ENCODE results near the gene TEKT5. TPM values are rescaled to one million over a fixed set of nuclear protein-coding genes. Genes with fewer than 3 reads are reported as not detected.

Gene TEKT5
- total RNA-seq, 1 donor from 2014 or later = not detected

DNA sequence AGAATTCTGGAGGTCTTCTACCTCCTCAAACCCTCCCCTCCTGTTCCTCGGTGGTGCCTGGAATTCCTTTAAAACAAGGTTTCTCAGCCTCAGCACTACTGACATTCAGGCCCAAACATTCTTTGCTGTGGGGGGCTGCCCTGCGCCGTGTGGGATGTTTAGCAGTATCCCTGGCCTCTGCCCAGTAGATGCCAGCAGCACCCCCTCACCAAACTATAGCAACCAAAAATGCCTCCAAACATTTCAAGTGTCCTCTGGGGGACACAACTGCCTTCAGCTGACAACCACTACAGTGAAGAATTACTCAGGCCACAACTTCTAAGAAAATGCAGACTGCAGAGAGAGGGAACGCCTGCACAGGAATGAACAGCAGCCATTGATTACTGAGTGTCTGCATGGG, 28.4 kb downstream of the TEKT5 start:
- DNase-seq (ENCODE audit: low read depth) = no peak
- no peak overlapping the region for H3K4me3 ChIP-seq (ENCODE audit: low read depth, low read length)
- TF ChIP-seq, protein P1, sequence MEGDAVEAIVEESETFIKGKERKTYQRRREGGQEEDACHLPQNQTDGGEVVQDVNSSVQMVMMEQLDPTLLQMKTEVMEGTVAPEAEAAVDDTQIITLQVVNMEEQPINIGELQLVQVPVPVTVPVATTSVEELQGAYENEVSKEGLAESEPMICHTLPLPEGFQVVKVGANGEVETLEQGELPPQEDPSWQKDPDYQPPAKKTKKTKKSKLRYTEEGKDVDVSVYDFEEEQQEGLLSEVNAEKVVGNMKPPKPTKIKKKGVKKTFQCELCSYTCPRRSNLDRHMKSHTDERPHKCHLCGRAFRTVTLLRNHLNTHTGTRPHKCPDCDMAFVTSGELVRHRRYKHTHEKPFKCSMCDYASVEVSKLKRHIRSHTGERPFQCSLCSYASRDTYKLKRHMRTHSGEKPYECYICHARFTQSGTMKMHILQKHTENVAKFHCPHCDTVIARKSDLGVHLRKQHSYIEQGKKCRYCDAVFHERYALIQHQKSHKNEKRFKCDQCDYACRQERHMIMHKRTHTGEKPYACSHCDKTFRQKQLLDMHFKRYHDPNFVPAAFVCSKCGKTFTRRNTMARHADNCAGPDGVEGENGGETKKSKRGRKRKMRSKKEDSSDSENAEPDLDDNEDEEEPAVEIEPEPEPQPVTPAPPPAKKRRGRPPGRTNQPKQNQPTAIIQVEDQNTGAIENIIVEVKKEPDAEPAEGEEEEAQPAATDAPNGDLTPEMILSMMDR (conservative IDR thresholded peaks at IDR 0.05; ENCODE audit: low read depth, low read length) = no peak

DNA sequence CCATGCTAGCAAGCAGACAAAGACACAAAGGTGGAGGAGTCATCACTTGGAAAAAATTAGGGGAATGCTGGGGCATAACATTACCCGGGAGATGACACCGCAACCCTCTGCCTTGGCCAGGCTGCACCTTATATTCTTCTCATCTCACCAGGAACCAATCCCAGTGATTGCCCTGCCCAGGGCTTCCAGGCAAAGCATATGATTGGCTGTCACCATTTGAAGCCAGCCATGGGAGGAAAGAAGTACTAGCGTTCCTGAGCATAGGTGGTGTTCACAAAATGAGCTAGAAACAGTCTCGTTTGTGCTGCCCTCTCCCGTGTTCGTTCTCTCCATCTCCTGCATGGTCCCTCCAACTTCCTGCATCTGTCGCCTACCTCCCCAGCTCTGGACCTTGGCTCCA, 29.6 kb downstream of the TEKT5 start:
- DNase-seq (ENCODE audit: low read depth) = no peak
- H3K4me3 ChIP-seq (ENCODE audit: low read depth, low read length) = no peak overlapping the region
- TF ChIP-seq, protein P1 (conservative IDR thresholded peaks at IDR 0.05; ENCODE audit: low read depth, low read length) = no peak

DNA sequence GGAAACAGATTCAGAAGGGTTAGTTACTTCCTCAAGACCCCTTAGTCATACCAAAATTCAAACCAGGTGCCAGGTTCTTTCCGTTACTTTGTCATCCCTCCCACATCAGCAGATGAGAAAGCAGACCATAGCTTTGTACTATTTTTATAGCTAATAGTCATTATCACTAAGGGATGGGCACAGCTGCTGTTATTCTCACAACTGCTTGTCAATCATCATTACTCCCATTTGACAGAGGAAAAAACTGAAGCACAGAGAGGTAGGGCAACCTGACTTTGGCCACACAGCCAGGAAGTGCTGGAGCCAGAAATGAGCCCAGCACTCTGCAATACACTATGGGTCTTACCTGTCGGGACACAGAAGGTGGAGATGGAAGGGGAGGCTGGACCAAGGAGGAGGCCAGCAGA, 30.0 kb downstream of the TEKT5 start:
- DNase-seq (ENCODE audit: low read depth) = no peak
- TF ChIP-seq, protein P1 (conservative IDR thresholded peaks at IDR 0.05; ENCODE audit: low read depth, low read length) = no peak
- H3K4me3 ChIP-seq (ENCODE audit: low read depth, low read length) = no peak overlapping the region

DNA sequence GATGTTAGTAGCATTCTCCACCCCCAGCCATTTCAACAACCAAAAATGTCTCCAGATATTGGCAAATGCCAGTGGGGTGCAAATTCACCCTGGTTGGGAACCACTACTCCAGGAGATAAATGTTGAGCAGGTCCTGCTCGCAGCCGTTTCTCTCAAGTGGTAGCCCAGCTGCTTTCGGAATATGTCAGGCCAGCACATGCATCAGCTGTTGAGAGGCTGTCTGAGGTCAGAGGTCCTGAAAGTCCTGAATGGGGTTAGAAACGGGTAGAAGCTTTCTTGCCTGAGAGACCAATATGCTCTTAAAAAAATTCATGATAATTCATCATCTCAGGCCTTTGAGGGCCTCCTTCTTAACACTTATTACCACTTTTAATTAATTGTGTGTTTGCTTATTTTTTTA, 31.0 kb downstream of the TEKT5 start:
- no peak overlapping the region for H3K4me3 ChIP-seq (ENCODE audit: low read depth, low read length)
- no peak for DNase-seq (ENCODE audit: low read depth)
- TF ChIP-seq, protein P1 (conservative IDR thresholded peaks at IDR 0.05; ENCODE audit: low read depth, low read length) = no peak

DNA sequence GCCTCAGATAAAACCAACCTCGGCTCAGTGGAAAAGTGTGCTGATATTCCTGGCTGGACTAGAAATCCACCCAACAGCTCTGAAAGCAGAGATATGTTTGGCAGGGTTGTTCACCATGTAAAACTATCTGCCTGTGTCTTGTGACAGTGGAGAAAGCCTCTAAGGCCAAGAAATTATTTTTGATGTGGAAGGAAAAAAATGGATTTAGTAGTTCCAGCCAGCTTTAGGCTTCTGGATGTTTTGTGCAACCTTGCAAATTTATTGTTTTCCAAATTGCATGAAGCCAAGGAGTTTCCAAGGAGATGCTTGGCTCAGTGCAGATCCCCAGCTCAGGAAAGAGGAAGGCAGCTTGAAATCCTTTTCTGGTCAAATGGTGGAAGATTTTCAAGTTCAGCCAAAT, 31.6 kb downstream of the TEKT5 start:
- no peak overlapping the region for H3K4me3 ChIP-seq (ENCODE audit: low read depth, low read length)
- DNase-seq (ENCODE audit: low read depth) = no peak
- TF ChIP-seq, protein P1 (conservative IDR thresholded peaks at IDR 0.05; ENCODE audit: low read depth, low read length) = no peak

DNA sequence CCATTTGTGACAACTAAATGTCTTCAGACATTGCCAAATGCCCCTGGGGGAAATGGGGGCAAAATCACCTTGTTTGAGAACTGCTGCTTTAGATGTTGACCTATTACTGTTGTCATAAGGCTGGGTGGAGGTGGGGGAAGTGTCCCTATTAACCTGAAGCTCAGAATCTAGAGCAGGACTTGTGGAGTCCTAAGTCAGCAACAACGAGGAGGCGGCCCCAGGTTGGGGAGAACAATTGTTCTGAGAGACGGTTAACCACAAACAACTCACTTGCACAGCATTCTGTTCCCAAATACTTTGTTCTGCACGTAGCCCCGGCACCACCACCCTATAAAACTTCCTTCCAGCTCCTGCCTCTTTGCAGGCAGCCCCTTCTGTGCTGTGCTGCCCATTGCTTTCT, 32.5 kb downstream of the TEKT5 start:
- no peak overlapping the region for H3K4me3 ChIP-seq (ENCODE audit: low read depth, low read length)
- TF ChIP-seq, protein P1 (conservative IDR thresholded peaks at IDR 0.05; ENCODE audit: low read depth, low read length) = no peak
- DNase-seq (ENCODE audit: low read depth) = no peak

DNA sequence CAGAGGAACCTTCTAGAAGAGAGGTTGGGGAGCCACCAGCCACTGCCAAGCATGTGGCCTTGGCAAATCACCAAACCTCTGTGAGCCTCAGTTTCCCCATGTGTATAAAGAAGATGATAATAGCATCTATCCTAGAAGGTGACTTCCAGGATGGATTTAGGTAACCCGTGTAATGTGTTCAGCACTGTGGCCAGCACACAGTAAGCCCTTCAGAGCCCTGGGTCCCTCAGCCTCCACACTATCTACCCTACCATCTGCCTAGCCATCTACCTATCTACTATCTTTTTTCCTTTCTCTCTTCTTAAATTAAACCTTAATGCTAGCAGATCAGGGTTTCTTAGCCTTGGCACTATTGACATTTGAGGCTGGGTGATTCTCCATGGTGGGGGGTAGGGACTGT, 33.0 kb downstream of the TEKT5 start:
- no peak overlapping the region for H3K4me3 ChIP-seq (ENCODE audit: low read depth, low read length)
- TF ChIP-seq, protein P1 (conservative IDR thresholded peaks at IDR 0.05; ENCODE audit: low read depth, low read length) = no peak
- no peak for DNase-seq (ENCODE audit: low read depth)

All from epithelial cell of proximal tubule (primary cell).